HepG2 (cell line): Measurements from ENCODE around the gene WDR20. TPM values are rescaled to one million over a fixed set of nuclear protein-coding genes. Genes with fewer than 3 reads are reported as not detected.

Source experiments
- ATAC-seq: fragments of 200-7000 bp; cut with Tn5 transposase; 3 replicates; pipeline ENCODE4 v1.9.1; 2020; ENCODE audit warnings: mild to moderate bottlenecking, moderate library complexity
- BruUV-seq: library from RNA; stranded (reverse); fragments of 400-500 nt; replicated peaks from 2 replicates; lab custom pipeline; 2021; lab: Mats Ljungman, UMichigan
- CTCF ChIA-PET: fragments of 300-600 bp; formaldehyde crosslinking; extraction: SDS; loops from one replicate; lab custom pipeline; 2021; ENCODE audit warnings: low total read pairs, inconsistent platforms, low intra/inter-chr PET ratio; lab: Yijun Ruan, JAX
- POLR2A ChIA-PET: fragments of 350-600 bp; sonication (Branson Sonifier 250); formaldehyde crosslinking; loops from one replicate; lab custom pipeline; 2020; ENCODE audit warnings: antibody characterized with exemption, inconsistent platforms; lab: Yijun Ruan, JAX
- DNase-seq: peaks from one replicate; pipeline ENCODE4 v3.0.0-alpha.2; 2015; ENCODE audit warnings: low spot score
- FAIRE-seq: peaks from 3 replicates; lab custom pipeline; 2011; peaks lifted over from hg19 to GRCh38; lab: Jason Lieb, UNC
- H2AFZ ChIP-seq: one replicate; pipeline ENCODE4 v1.6.1; 2011; ENCODE audit warnings: low read length, inconsistent platforms
- H3K27ac ChIP-seq: fragments of 300-600 bp; 3 replicates; pipeline ENCODE4 v1.8.0; 2011; ENCODE audit warnings: mixed run types, mild to moderate bottlenecking, mixed read lengths, low read length, inconsistent platforms; ENCODE audit not compliant: insufficient read depth; ENCODE audit errors: extremely low read length
- H3K27me3 ChIP-seq, 2 experiments: fragments of 200-600 bp in 1 of 2; 2 replicates in 1 of 2; 3 replicates in 1 of 2; pipeline versions ENCODE4 v1.6.0 to v1.8.0; 2011; ENCODE audit warnings: low read length in 2 of 2, mild to moderate bottlenecking in 2 of 2, moderate library complexity in 2 of 2, inconsistent platforms in 1 of 2; ENCODE audit not compliant: insufficient read depth in 2 of 2, control insufficient read depth in 1 of 2
- H3K36me3 ChIP-seq, 2 experiments: fragments of 200-600 bp in 1 of 2; replicated peaks in 1 of 2; 2 replicates in 1 of 2; 3 replicates in 1 of 2; pipeline versions ENCODE4 v1.5.1 to v1.8.0; 2011; ENCODE audit warnings: low read length in 2 of 2, inconsistent platforms in 1 of 2; ENCODE audit not compliant: insufficient read depth in 2 of 2, control insufficient read depth in 1 of 2
- H3K4me1 ChIP-seq: 2 replicates; pipeline ENCODE4 v1.5.1; 2012; ENCODE audit warnings: low read length, inconsistent platforms; ENCODE audit not compliant: insufficient read depth
- H3K4me2 ChIP-seq: 2 replicates; pipeline ENCODE4 v1.6.0; 2011; ENCODE audit warnings: low read depth, low read length, inconsistent platforms
- H3K4me3 ChIP-seq, 3 experiments: fragments of 200-600 bp in 1 of 3; sonication (generic), shearing (Covaris generic) in 1 of 3; replicated peaks in 1 of 3; 2 replicates each; pipeline ENCODE4 v1.5.1; 2011 to 2016; ENCODE audit warnings: low read length in 3 of 3, inconsistent platforms in 2 of 3, low read depth in 2 of 3, mild to moderate bottlenecking in 2 of 3, control low read depth in 1 of 3, mixed read lengths in 1 of 3; ENCODE audit not compliant: insufficient read depth in 1 of 3
- H3K79me2 ChIP-seq: one replicate; pipeline ENCODE4 v1.6.1; 2011; ENCODE audit warnings: low read length, inconsistent platforms; ENCODE audit not compliant: insufficient read depth
- H3K9ac ChIP-seq: 2 replicates; pipeline ENCODE4 v1.6.0; 2011; ENCODE audit warnings: mild to moderate bottlenecking, low read depth, low read length, inconsistent platforms; ENCODE audit not compliant: insufficient read depth
- H3K9me3 ChIP-seq: 2 replicates; pipeline ENCODE4 v1.5.1; 2012; ENCODE audit warnings: mild to moderate bottlenecking, low read length
- H4K20me1 ChIP-seq: 2 replicates; pipeline ENCODE4 v1.6.0; 2011; ENCODE audit warnings: inconsistent platforms, mild to moderate bottlenecking, low read length, moderate library complexity; ENCODE audit not compliant: insufficient read depth
- ARNT2 ChIP-seq: sonication (generic); formaldehyde crosslinking; IDR thresholded peaks from 2 replicates; pipeline ENCODE4 v1.8.0; 2022; ENCODE audit warnings: mild to moderate bottlenecking, low read depth, missing genetic modification reagents, moderate library complexity
- GATA4 ChIP-seq: sonication (generic); IDR thresholded peaks from 2 replicates; pipeline ENCODE4 v1.6.1; 2016; ENCODE audit warnings: antibody characterized with exemption, low read depth, borderline replicate concordance
- POLR2G ChIP-seq: fragments of 200-400 bp; formaldehyde crosslinking; IDR thresholded peaks from 2 replicates; pipeline ENCODE4 v1.6.1; 2018; ENCODE audit warnings: mild to moderate bottlenecking, low read depth, low read length, moderate library complexity
- ZNF20 ChIP-seq: sonication (generic); formaldehyde crosslinking; IDR thresholded peaks from 2 replicates; pipeline ENCODE4 v1.4.0; 2020; ENCODE audit warnings: mild to moderate bottlenecking, moderate library complexity, missing genetic modification reagents
- ZNF549 ChIP-seq: sonication (generic); formaldehyde crosslinking; IDR thresholded peaks from 2 replicates; pipeline ENCODE4 v1.5.0; 2020; ENCODE audit warnings: missing genetic modification reagents
- ZNF724P ChIP-seq: sonication (generic); formaldehyde crosslinking; IDR thresholded peaks from 2 replicates; pipeline ENCODE4 v1.8.0; 2022; ENCODE audit warnings: missing genetic modification reagents, borderline replicate concordance
- WGBS: methylation state at CpG from one replicate; pipeline ENCODE4 v1.1.6; 2017; ENCODE audit warnings: low lambda C conversion rate; 5-methylcytosine and 5-hydroxymethylcytosine counted together
- in situ Hi-C: cut with HindIII; loops from 2 replicates; pipeline ENCODE4 v1.10.0; 2017; ENCODE audit warnings: low pct_unique_long_range_greater_than_20kb; ENCODE audit not compliant: extremely low pct_ligation_motif_present
- intact Hi-C: fragments of 100-400 bp; cut with micrococcal nuclease; formaldehyde crosslinking; loops from one replicate; pipeline ENCODE4 v1.10.0; 2022; ENCODE audit not compliant: unreplicated experiment
- polyA plus RNA-seq, 8 experiments: library from polyadenylated mRNA; depleted of rRNA in 3 of 8; stranded (reverse) in 7 of 8; unstranded in 1 of 8; fragments of >200 nt; fragmentation: Illumina TruSeq in 4 of 8; extraction: Trizol in 4 of 8; gene quantifications; 2 replicates each; pipeline versions ENCODE4 v1.2.1 to v1.2.3, GENCODE V29; 2011 to 2016; ENCODE audit warnings: low read depth in 4 of 8, missing spikeins in 1 of 8, mixed read lengths in 1 of 8; ENCODE audit not compliant: insufficient read depth in 1 of 8
- total RNA-seq, 5 experiments: library from RNA; depleted of rRNA; stranded (reverse); fragments of >200 nt; fragmentation: Illumina TruSeq; extraction: Trizol; gene quantifications; 2 replicates each; pipeline ENCODE4 v1.2.3, GENCODE V29; 2016; ENCODE audit warnings: low read depth in 1 of 5
- TF ChIP-seq, protein P1 (sequence below): sonication (generic); formaldehyde crosslinking; IDR thresholded peaks from 2 replicates; pipeline ENCODE4 v1.5.0; 2020; ENCODE audit warnings: missing genetic modification reagents
- TF ChIP-seq, protein P2 (sequence below): sonication (generic); formaldehyde crosslinking; IDR thresholded peaks from 2 replicates; pipeline ENCODE4 v1.8.0; 2022; ENCODE audit warnings: missing genetic modification reagents, mild to moderate bottlenecking, borderline replicate concordance
- TF ChIP-seq, protein P3 (sequence below): sonication (generic); formaldehyde crosslinking; IDR thresholded peaks from 2 replicates; pipeline ENCODE4 v1.8.0; 2022; ENCODE audit warnings: missing genetic modification reagents, low read depth, mild to moderate bottlenecking, borderline replicate concordance

WDR20 gene
- total and polyA plus RNA-seq, 2 of the 13 experiments (the other 11 are each of a cell fraction or from before 2014, with no cell fraction given) = 10.4 to 23.2 TPM

DNA sequence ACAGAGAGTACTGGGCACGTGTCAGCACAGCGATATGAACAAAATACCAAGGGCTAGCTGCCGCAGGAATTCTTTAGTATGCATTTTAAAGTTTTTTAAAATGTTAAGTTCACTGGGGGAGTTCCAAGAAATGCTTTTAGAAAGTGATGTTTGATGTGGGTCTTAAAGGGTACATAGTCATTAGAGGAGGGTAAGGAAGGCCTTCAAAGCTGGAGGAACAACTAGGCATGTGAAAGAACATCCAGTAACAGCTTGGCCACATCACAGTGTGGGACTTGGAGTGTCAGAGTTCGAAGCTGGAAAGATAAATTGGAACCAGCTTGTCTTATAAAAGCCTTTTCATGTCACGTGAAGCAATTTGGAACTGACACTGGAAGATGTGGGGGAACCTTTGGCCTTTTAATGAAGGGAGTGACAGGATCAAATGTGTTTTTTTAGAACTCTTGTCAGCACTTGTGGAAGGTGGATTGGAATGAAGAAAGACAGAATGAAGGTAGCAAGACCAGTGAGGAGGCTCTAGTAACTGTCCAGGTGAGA lies 57.7 kb downstream of the WDR20 start (continued):
- TF ChIP-seq, protein P1, sequence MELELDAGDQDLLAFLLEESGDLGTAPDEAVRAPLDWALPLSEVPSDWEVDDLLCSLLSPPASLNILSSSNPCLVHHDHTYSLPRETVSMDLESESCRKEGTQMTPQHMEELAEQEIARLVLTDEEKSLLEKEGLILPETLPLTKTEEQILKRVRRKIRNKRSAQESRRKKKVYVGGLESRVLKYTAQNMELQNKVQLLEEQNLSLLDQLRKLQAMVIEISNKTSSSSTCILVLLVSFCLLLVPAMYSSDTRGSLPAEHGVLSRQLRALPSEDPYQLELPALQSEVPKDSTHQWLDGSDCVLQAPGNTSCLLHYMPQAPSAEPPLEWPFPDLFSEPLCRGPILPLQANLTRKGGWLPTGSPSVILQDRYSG = no peak

DNA sequence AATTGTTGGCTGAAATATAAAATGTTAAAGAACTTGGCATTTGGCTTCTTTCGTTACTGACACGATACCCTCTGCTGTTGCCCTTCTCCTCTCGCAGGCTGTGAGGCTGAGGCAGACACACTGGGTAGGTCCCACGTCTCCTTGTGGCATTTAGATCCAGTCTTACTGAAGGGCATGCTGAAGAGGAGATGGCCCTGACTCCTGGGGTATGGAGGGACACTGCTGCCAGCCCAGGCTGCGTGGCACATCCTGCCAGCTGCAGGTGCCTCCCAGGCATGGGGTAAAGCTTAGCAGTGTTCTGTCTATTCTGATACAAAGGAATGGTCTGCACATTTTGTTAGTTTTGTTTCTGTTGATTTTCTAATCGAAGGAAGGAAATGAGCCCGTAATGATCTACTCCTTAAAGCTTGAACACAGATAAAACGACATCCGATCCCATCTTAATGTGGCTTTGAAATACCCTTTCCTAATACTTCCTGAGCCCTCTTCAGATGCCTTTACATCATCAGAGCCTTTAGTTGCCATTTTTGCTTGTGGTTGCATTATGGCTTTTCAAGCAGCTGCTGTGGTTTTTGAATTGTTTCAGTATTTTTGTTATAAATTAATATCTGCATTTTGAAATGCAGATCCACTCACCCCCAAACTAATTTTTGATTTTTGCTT lies 61.1 kb downstream of the WDR20 start:
- BruUV-seq = no TSS peak
- ChIA-PET POLR2A (no interaction called here), CTCF (no interaction called here)
- Histone ChIP-seq H3K4me2 (no peak overlapping the region), H3K9me3 (no peaks in the 10 kb centered on the region), H3K9ac (no peak overlapping the region), H3K36me3 (peaks cover 16 to 62% of the 10 kb centered on the region in 2 experiments), H3K79me2 (peaks cover 24% of the 10 kb centered on the region), H3K27ac (no peak overlapping the region), H3K4me3 (no peak overlapping the region), H3K4me1 (0 out of 2 replicates have a peak, but pooled peaks cover 1% of the 10 kb centered on the region), H4K20me1 (no peaks in the 10 kb centered on the region), H2AFZ (no peak overlapping the region), H3K27me3 (no peaks in the 10 kb centered on the region)
- TF ChIP-seq ZNF20 (CRISPR knock-in tag) (no peak), ZNF549 (no peak), ZNF724P (CRISPR knock-in tag) (no peak), ARNT2 (CRISPR knock-in tag) (no peak), GATA4 (no peak), POLR2G (no peak)
- TF ChIP-seq, protein P2, sequence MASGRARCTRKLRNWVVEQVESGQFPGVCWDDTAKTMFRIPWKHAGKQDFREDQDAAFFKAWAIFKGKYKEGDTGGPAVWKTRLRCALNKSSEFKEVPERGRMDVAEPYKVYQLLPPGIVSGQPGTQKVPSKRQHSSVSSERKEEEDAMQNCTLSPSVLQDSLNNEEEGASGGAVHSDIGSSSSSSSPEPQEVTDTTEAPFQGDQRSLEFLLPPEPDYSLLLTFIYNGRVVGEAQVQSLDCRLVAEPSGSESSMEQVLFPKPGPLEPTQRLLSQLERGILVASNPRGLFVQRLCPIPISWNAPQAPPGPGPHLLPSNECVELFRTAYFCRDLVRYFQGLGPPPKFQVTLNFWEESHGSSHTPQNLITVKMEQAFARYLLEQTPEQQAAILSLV (CRISPR knock-in tag) = no peak
- TF ChIP-seq, protein P3, sequence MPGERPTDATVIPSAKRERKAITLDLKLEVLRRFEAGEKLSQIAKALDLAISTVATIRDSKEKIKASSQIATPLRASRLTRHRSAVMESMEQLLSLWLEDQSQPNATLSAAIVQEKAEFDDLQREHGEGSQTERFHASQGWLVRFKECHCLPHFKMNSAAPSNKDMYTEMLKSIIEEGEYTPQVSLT (CRISPR knock-in tag) = no peak
- DNase-seq (no peak), FAIRE-seq (no peak), ATAC-seq (no peak)
- in situ Hi-C loops = no loop called here
- intact Hi-C loops = no loop called here
- 97% methylated on average over 9 of the region's 9 CpGs for WGBS
